Jurkat, Clone E6-1 (cell line): ENCODE measurements around the gene FMN1.
A peak's percentile ranks its signal among the peaks of the same experiment; 100 is the strongest.

Experiments used
- DNase-seq: peaks from one replicate; pipeline ENCODE4 v3.0.0-alpha.2; 2011; ENCODE audit warnings: low read depth, low spot score
- H3K4me3 ChIP-seq: 2 replicates; pipeline ENCODE4 v1.5.1; 2011; ENCODE audit warnings: mild to moderate bottlenecking, low read length, control low read depth, moderate library complexity

The FMN1 gene

DNA sequence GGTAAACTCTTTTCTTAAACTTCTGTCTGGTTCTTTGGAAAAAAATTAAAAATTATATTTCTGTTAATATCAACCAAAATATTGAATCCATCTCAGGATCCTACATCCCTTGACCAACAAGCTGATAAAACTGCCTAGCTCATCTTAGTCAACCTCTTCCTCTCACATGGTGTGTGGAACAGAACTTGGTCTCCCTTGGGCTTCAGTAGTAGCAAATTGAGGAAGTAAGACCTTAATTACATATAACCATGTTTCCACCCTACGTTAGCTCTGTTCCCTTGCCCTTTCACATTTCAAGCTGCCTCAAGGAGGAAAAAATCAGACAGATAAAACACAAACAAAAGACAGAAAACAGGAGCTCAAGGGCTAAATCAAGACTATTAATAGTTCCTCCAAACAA is 360.4 kb downstream of the FMN1 start:
- no peak for DNase-seq

DNA sequence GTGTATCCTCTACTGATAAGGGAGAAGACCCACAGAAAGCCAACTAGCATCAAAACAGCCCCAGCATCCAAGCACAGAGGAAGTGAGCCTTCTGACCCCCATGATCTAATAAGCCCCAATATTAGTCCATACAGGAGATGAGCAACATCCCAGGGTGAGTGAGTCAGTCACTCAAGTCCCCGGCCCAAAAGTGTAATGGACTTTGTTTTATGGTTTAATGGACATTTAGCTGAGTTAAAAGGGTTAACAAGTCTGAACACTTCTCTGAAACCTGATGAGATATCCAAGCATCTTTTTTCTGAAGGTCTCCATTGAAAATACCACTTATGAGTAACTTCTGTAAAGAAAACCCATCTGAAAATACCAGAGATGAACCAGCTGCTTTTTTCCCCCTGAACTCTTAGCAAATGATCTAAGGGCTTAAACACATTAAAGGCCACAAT is 361.1 kb downstream of the FMN1 start:
- no peak overlapping the region for H3K4me3 ChIP-seq
- no peak for DNase-seq

More for the DNA sequence above, 360.4 kb downstream of the FMN1 start:
- H3K4me3 ChIP-seq = no peak overlapping the region

DNA sequence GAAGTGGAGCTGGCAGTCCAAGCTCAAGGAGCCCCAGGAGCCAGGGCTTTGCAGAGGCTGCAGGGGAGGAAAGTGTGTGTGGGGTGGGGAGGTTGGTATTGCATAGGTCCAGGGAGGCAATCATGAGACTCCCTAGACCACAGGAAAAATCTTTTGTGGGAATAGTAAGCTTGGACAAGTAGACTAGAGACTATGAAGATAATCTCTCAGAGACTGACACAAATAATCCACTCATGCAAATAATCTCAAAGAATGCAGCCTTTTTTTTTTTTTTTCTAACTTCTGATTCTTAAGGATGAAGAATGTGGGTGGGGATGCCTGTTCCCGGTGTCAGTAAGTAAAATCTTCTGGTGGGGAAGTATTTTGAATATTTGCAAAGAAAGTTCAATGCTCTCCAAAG is 363.0 kb downstream of the FMN1 start:
- no peak for DNase-seq
- no peak overlapping the region for H3K4me3 ChIP-seq

DNA sequence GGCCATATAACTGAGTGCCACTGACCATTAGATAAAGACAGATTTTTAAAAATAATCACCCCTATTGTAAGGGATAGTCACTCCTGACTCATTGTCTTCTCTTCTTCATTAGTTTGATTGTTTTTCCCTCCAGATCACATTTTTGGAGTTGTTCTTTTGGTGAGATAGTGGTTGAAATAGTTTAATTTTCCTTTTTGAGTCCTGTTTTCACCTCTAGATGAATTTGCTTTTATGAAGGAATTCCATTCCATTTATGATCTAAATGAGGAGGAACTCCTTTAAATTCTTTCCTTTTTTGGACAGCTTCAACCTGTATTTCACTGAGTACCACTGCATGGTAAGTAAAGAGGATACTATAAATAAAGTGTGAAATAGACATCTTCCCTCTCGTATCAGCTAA is 364.3 kb downstream of the FMN1 start:
- no peak for DNase-seq
- no peak overlapping the region for H3K4me3 ChIP-seq

DNA sequence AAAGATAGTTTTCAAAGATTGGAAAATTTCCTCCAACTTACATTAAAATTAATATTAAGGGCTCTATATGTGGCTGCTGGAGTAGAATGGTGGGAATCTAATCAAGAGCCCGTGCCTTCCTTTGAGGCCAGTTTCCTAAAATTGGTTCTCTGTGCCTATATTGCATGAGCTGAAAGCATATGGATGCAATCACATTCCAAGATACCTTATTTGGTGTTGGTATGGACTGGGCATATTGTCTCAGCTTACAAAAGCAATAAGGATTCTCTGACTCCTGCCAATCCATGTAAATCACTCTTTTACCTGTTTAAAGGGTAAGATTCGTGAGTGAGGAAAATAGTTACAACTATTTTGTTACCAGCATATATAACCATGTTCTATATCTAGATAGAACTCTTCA is 365.1 kb downstream of the FMN1 start:
- no peak overlapping the region for H3K4me3 ChIP-seq

DNA sequence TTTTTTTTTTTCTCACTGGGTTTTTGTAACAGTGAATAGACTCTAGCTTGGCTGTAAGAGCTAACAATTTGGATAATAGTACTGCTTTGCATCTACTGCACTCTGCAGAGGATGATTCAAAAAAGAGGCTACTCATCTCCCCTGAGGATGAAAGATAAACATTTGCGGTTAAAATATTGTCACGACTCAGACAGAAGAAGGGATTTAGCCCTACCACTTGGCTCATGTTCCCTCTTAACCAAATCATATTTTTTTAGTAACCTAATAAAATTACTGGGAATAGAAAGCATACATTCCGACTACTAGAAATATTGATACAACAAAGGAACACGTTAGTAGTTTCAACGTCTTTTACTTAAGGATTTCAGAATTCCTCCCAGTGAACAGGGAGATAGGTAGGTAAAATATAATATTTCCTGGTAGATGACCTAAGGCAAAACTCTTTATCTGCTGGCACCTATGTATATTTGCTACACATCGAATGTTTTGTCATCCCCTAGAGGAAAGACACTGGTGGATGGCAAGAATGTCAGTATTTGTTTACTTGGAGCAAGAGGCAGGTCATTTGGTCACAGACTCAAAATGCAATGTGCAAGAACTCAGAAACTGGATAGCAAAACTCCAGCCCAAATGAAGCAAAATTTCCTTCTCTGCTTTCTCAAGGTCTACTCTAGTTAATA is 365.9 kb downstream of the FMN1 start:
- DNase-seq = no peak
- no peak overlapping the region for H3K4me3 ChIP-seq

More for the DNA sequence above, 365.1 kb downstream of the FMN1 start:
- no peak for DNase-seq

DNA sequence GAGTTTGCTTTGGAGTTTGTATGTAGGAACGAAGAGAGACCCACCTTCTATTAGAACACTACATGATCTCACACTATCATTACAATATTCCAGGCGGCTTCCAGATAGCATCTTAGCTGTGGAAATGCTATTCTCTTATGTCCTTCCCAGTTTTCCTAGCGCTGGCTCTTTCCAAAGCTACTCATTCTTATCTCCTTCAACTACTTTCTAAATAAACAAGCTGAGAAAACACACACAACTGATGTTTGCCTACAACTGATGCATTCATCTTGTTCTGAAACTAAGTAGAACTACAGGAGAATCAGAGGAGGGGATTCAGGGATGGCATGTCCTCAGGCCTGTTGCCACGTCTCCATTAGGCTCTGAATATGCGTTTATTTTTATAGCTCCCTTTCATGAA is 367.8 kb downstream of the FMN1 start:
- H3K4me3 ChIP-seq = no peak overlapping the region
- no peak for DNase-seq

DNA sequence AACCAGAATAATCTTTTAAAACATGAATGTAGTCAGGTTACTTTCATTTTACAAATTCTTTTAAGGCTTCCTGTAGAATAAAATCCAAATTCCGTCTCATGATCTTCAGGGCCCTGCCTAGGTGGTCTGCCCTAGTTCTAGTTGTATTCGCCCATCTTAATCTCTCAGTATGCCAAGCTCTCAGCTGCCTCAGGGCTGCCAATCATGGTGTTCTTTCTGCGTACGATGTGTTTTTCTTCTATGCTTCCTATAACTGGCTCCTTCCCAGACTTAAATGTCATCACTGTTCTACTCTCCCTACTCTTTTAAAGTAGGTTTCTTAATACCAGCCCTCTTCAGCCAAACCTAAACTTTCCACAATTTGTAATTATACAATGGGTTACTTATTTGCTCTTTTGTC is 369.3 kb downstream of the FMN1 start:
- no peak for DNase-seq
- H3K4me3 ChIP-seq = no peak overlapping the region

DNA sequence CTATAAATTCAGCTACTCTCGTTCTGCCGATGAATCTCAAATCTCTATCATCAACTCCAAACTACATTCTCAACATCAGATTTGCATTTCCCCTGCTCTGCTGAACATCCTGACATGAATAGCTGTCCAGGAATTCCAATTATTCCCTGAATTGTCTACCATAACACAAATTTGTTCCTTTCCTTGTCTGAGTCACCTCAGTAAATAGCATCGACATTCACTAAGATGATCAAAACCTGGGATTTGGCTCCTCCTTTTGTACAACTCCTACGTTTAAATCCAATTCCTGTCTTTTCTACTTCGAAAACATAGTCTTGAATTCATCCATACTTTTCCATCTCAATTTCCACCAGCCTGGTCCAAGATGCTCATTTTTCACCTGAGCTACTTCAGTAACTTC is 369.7 kb downstream of the FMN1 start:
- no peak overlapping the region for H3K4me3 ChIP-seq
- DNase-seq = no peak

DNA sequence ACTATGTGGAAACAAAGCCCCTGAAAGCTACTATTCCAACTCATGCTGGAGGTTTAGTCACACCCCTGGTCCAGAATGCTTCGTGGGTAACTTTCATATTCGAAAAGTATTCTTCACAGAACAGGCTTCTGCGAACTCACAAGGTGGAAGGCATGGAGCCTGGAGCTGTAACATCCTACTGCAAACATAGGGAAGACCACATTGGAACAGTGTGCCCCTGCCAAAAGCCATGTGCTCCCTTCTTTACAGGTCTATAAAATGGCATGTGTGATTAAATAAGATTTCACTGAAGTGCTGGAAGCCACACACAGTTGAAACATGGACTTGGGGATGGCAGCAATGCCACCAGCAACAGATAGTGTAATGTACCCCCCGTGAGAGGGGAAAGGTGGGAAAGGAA is 370.8 kb downstream of the FMN1 start:
- DNase-seq = no peak
- no peak overlapping the region for H3K4me3 ChIP-seq

DNA sequence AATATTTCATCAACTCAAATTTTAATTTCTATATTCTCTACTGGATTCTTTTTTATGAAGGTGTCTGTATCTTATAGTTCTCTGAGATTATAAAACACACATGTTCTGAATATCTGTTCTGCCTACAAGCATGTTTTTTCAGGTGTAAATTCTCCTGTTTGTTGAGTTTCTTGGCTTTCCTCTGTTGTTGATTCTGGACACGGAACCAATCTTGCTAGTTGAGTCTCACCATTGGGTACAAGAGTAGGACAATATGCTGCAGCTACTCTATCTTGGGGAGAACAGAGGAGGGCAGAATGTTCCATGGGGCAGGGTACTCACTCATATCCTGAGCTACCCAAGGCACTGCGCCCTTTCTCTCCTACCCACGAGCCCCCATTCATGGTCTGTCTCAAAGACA is 371.8 kb downstream of the FMN1 start:
- no peak overlapping the region for H3K4me3 ChIP-seq
- DNase-seq = no peak

DNA sequence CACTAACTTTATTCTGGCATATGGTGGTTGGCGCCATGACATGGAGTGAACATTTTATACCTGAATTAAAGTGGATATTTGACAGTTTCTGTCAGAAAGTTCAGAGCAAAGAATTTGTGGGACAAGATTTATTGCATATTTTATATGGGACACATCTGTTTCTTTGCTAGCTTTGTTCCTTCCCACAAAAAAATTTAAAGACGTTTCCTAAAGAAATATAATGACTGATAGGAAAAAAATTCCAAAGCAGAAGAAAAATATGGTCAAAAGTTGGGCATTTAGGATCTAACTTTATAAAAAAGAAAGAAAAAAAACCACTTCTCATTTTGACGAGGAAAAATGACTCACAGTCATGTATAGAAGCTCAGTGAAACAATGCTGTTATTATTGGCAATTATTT is 375.1 kb downstream of the FMN1 start:
- H3K4me3 ChIP-seq = no peak overlapping the region
- no peak for DNase-seq

DNA sequence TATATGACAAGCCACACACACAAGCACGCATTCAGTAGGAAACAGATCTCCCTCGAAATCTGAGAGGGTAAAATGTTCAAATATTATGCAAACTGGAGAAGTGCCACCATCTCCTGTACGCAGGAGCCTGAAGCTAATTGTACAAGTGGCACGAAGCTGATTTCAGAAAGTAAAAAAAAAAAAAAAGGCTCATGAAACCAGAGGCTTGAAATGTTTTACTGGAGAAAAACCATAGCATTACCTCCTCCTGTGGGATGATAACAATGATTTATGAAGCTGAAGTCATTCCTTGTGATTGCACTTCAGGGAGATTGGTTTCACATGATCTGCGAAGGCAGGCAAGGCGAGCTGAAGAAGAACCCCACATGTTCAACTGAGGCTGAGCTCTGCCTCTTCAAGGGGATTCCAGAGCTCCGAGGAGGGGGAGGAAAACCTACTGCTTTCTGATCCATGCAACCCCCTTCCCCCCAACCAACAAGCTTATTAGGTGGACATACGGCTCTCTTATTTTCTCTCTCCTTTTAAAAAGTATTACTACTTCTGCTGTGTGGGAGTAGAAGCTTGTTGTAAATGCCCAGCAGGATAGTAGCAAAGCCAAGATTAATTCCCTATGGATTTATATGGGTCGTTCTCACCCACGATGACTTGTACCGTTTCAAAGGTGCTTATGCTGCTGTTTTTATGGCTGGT is 375.6 kb downstream of the FMN1 start:
- H3K4me3 ChIP-seq = no peak overlapping the region
- no peak for DNase-seq

DNA sequence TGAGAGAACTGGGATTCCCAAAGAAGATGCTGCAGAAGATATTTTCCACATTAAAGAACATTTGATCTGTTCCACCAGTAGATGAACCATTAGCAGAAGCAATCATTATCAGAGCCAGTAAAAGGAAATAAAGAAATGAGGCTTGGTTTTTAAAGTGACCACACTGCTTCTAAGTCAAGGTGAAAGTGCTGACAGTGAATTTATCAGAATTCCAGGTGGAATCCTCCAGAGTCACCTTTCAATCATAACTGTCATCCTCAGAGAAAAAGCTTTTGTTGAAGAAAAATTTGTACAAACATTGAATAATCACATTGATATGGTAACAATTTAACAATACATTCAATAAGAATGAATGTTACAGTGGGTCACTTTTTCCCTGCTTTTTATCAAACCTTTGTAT is 376.9 kb downstream of the FMN1 start:
- DNase-seq = no peak
- no peak overlapping the region for H3K4me3 ChIP-seq

DNA sequence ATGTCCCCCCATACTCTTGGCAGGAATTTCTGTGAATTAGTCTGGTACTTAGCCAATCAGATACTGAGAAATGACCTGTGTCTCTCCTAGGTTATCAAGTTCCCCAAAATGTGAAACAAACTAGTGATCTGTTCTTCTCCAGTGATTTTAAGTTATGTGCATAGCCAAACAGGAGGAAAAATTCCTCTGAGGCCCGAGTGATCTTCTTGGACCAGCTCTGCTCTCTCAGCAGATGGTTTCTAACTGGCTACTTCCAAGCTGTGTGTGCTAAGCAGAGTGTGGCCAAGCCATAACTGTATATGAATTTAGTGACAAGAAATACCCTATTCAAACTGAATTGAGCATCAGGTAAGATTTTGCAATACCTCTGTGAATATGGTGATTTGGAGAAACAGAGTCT is 387.2 kb downstream of the FMN1 start:
- DNase-seq = no peak
- no peak overlapping the region for H3K4me3 ChIP-seq

DNA sequence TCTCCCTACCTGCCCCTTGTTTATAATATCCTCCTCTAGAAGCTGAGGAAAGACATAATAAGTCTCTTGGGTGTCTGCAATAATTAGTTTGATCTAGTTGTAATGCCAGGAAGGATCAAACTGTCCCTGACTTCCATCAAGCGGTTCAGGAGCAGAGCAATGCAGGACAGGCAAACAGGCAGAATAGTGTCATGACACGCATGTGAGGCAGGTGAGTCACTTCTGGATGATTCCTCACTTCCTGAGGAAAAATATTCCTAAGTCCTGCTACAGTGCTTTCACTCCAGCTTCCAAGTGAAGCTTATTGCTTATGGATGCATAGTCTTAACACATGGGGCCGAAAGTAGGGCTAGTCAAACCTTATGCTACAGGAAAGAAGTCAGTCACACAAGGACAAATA is 390.9 kb downstream of the FMN1 start:
- DNase-seq = no peak
- no peak overlapping the region for H3K4me3 ChIP-seq

DNA sequence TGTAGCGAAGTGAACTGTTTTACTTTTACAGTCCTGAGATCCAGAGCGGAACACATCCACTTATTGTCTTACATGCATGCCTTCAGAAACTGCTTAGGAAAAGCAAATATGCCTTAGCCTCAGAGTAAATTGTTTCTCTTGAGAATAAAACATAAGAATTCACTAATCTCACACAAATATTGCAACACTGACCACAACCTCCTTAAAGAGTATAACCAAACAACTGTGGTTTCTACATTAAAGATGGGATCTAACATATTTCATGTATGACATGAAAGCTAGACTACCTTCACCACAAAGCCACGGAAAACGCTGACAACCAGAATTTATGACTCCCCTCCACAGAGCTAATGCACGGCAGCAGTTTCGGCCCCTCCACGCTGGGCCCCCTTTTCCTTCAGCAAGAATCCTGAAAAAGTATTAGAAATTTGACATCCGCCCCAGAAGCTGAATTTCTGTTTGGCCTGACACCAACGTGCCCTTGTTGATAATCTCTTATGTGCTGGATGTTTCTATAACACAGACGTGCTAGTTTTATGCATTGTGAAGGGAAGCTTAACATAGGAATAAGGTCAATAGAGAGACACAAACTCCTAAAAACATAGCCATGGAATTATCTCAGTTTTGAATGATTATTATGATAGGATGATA is 392.1 kb downstream of the FMN1 start:
- DNase-seq = peak; percentile 57
- H3K4me3 ChIP-seq = no peak overlapping the region

DNA sequence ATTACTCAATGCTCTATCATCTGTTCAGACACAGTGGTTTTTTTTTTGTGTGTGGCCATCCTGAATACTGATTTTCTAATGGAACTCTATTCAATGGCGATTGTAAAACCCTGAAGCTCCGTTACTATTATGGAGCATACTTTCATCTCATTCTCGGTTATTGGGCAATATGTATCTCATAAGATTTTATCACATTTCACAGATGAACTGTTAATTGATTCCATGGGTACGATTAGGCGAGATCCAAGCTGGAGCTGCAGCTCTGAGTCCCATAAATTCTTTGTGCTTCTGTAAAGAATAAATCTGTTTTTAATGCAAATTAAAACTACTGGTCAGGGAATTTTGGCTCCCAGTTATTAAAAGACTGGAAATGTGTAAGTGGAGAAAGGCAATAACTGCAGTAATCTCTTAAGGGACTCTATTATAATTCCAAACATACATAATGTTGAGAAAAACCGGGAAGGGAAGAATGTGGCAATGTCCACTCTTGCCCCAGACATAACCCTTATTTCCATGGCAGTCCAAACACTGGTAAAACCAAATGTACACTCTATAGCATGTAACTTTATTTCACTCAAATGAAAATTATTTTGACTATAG is 394.5 kb downstream of the FMN1 start:
- no peak overlapping the region for H3K4me3 ChIP-seq
- DNase-seq = no peak

DNA sequence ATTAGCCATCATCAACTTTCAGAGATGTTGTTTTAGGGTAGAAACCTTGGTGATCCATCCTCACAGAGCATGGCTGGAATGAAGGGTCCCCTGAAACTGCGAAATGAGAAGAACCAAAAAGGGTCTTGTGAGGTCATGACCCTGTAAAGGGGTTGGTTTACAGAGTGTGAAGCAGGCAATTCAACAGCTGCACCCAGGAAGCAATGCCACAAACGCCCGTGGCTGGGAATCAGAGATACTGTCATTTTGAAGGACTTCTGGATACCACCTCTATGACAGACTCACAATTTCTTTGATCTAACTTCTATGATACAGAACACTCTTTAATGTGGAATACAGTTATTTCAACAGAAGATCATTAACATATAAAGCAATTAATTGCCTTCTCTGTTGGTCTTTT is 397.7 kb downstream of the FMN1 start:
- no peak overlapping the region for H3K4me3 ChIP-seq
- DNase-seq = no peak

DNA sequence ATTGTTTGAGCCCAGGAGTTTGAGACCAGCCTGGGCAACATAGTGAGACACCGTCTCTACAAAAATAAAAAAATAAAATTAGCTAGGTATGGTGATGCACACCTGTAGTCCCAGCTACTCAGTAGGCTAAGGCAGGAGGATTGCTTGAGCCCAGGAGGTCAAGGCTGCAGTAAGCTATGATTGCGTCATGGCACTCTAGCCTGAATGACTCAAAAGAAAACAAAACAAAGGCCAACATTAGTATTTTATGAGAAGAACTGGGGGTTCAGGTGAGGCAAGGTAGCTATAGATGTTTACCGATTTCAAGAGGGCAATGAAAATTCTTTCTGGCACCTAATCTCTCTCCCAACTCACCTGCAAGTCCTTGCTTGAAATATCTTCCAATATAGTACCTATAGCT is 399.5 kb downstream of the FMN1 start:
- DNase-seq = no peak
- no peak overlapping the region for H3K4me3 ChIP-seq
